Measurements from ENCODE around the gene SLC29A3. TPM values are rescaled to one million over a fixed set of nuclear protein-coding genes. Genes with fewer than 3 reads are reported as not detected.
"Not testable (repeated sequence)": the region's sequence is repeated elsewhere in the genome, so short reads cannot be mapped to it uniquely, and the experiment has no call there.

The SLC29A3 gene
- total RNA-seq: 1.6 and 2.2 TPM in 2 replicates

GRCh38 chr10:71319042-71319799 lies at the start of gene SLC29A3:
Gene SLC29A3 (plus strand): TSS chr10:71319259. CDS start chr10:71319310, 51 bp downstream.
- peak within 1 kb of the TSS; percentile 73 for H3K4me3 ChIP-seq (ENCODE audit: low read depth, low read length)
- peak; percentile 74 for TF ChIP-seq CTCF (IDR thresholded peaks at IDR 0.05; ENCODE audit: insufficient read depth, low read depth, low read length)
- peak; percentile 74 for DNase-seq (ENCODE audit: low read depth)

GRCh38 chr10:71269301-71270288 lies 49.5 kb upstream of the SLC29A3 start:
- no peak for TF ChIP-seq CTCF (IDR thresholded peaks at IDR 0.05; ENCODE audit: insufficient read depth, low read depth, low read length)
- peak; percentile 48 for DNase-seq (ENCODE audit: low read depth)
- no peak overlapping the region for H3K4me3 ChIP-seq (ENCODE audit: low read depth, low read length)

- peak; percentile 88 for DNase-seq (ENCODE audit: low read depth)
- H3K4me3 ChIP-seq (ENCODE audit: low read depth, low read length): no peak overlapping the region
Observed at GRCh38 chr10:71270301-71271220, 48.5 kb upstream of the SLC29A3 start.

GRCh38 chr10:71271662-71272055 lies 47.4 kb upstream of the SLC29A3 start:
- H3K4me3 ChIP-seq (ENCODE audit: low read depth, low read length): no peak overlapping the region
- no peak for TF ChIP-seq CTCF (IDR thresholded peaks at IDR 0.05; ENCODE audit: insufficient read depth, low read depth, low read length)
- DNase-seq (ENCODE audit: low read depth): no peak

More at GRCh38 chr10:71270301-71271220, 48.5 kb upstream of the SLC29A3 start:
- peak; percentile 76 for TF ChIP-seq CTCF (IDR thresholded peaks at IDR 0.05; ENCODE audit: insufficient read depth, low read depth, low read length)

GRCh38 chr10:71272056-71272771 lies 46.8 kb upstream of the SLC29A3 start:
- H3K4me3 ChIP-seq (ENCODE audit: low read depth, low read length): no peak overlapping the region
- DNase-seq (ENCODE audit: low read depth): peak; percentile 45

GRCh38 chr10:71272974-71273373 lies 46.1 kb upstream of the SLC29A3 start:
- not testable (repeated sequence) for DNase-seq (ENCODE audit: low read depth); H3K4me3 ChIP-seq (ENCODE audit: low read depth, low read length)

More at GRCh38 chr10:71272056-71272771, 46.8 kb upstream of the SLC29A3 start:
- TF ChIP-seq CTCF (IDR thresholded peaks at IDR 0.05; ENCODE audit: insufficient read depth, low read depth, low read length): no peak

All from fibroblast of villous mesenchyme (primary cell).